Keratinocyte (primary cell): ENCODE measurements around the gene TNFSF18.

Source experiments
- EZH2 ChIP-seq: IDR thresholded peaks from one replicate; pipeline ENCODE4 v1.6.1; 2012; ENCODE audit warnings: inconsistent platforms, mild to moderate bottlenecking, low read length, moderate library complexity
- TF ChIP-seq, protein P1 (sequence below), 3 experiments: IDR thresholded peaks in 1 of 3; conservative IDR thresholded peaks in 1 of 3; optimal IDR thresholded peaks in 1 of 3; 2 replicates in 2 of 3; 3 replicates in 1 of 3; pipeline versions ENCODE3 to v1.5.1; 2011; ENCODE audit warnings: low read length in 3 of 3, mild to moderate bottlenecking in 3 of 3, moderate library complexity in 2 of 3, control low read depth in 1 of 3, inconsistent platforms in 1 of 3; ENCODE audit not compliant: insufficient read depth in 2 of 3; ENCODE audit errors: extremely low read depth in 1 of 3

DNA sequence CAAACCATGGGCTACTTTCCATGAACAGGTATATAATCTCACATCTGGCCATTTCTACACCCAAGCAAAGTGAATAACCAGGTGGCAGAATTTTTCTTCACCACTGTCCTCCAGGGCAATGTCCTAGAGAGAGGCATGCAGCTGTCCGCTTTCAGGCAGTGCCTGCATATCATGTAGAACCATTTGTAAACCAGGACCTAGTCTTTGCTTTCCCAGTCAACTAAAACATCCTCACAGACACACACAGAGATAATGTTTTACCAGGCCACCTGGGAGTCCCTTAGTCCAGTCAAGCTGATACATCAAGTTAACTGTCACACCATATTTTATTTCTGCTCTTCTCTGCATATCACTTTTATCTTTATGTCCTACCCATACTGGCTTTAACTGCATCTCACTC lies 26.2 kb downstream of the TNFSF18 start:
- TF ChIP-seq, protein P1, sequence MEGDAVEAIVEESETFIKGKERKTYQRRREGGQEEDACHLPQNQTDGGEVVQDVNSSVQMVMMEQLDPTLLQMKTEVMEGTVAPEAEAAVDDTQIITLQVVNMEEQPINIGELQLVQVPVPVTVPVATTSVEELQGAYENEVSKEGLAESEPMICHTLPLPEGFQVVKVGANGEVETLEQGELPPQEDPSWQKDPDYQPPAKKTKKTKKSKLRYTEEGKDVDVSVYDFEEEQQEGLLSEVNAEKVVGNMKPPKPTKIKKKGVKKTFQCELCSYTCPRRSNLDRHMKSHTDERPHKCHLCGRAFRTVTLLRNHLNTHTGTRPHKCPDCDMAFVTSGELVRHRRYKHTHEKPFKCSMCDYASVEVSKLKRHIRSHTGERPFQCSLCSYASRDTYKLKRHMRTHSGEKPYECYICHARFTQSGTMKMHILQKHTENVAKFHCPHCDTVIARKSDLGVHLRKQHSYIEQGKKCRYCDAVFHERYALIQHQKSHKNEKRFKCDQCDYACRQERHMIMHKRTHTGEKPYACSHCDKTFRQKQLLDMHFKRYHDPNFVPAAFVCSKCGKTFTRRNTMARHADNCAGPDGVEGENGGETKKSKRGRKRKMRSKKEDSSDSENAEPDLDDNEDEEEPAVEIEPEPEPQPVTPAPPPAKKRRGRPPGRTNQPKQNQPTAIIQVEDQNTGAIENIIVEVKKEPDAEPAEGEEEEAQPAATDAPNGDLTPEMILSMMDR (optimal IDR thresholded peaks at IDR 0.05 in 1 of 3, IDR thresholded peaks at IDR 0.05 in 1 of 3, conservative IDR thresholded peaks at IDR 0.05 in 1 of 3; ENCODE audit: extremely low read depth in 1 of 3, insufficient read depth in 2 of 3, low read length in 3 of 3): no peak
- no peak for TF ChIP-seq EZH2
